Endothelial cell of umbilical vein (primary cell): ENCODE measurements around the gene CHST8. TPM values are rescaled to one million over a fixed set of nuclear protein-coding genes. Genes with fewer than 3 reads are reported as not detected.

Source experiments
- BruUV-seq: library from RNA; stranded (reverse); fragments of 400-500 nt; replicated peaks from 2 replicates; lab custom pipeline; 2021; lab: Mats Ljungman, UMichigan
- CTCF ChIA-PET: fragments of 300-600, 350-600 bp; sonication (Branson Sonifier 250); formaldehyde crosslinking; loops from one replicate; lab custom pipeline; 2021; ENCODE audit warnings: antibody characterized with exemption, inconsistent platforms; lab: Charles Lee
- POLR2A ChIA-PET: fragments of 300-600, 350-600 bp; sonication (Branson Sonifier 250); formaldehyde crosslinking; loops from one replicate; lab custom pipeline; 2021; ENCODE audit warnings: antibody characterized with exemption, inconsistent platforms; lab: Charles Lee
- DNase-seq: peaks from one replicate; pipeline ENCODE4 v3.0.0-alpha.2; 2011; ENCODE audit warnings: low read depth, low spot score
- FAIRE-seq: peaks from 2 replicates; lab custom pipeline; 2011; peaks lifted over from hg19 to GRCh38; lab: Jason Lieb, UNC
- H2AFZ ChIP-seq: 2 replicates; pipeline ENCODE4 v1.6.0; 2012; ENCODE audit warnings: low read depth, low read length, control low read depth, inconsistent platforms
- H3K27ac ChIP-seq: 2 replicates; pipeline ENCODE4 v1.5.1; 2011; ENCODE audit warnings: low read depth, mild to moderate bottlenecking, control low read depth, low read length, moderate library complexity; ENCODE audit not compliant: insufficient read depth
- H3K27me3 ChIP-seq, 2 experiments: 2 replicates each; pipeline versions ENCODE4 v1.6.0 to v1.6.1; 2011; ENCODE audit warnings: low read length in 2 of 2, mixed read lengths in 1 of 2; ENCODE audit not compliant: control insufficient read depth in 2 of 2, insufficient read depth in 2 of 2
- H3K36me3 ChIP-seq, 2 experiments: 2 replicates in 1 of 2; 3 replicates in 1 of 2; pipeline ENCODE4 v1.5.1; 2011; ENCODE audit warnings: low read length in 2 of 2, mild to moderate bottlenecking in 1 of 2, moderate library complexity in 1 of 2; ENCODE audit not compliant: control insufficient read depth in 2 of 2, insufficient read depth in 2 of 2; ENCODE audit errors: extremely low read depth in 1 of 2
- H3K4me1 ChIP-seq: 3 replicates; pipeline ENCODE4 v1.5.1; 2011; ENCODE audit warnings: mild to moderate bottlenecking, low read length; ENCODE audit not compliant: control insufficient read depth, insufficient read depth; ENCODE audit errors: extremely low read depth
- H3K4me2 ChIP-seq: 2 replicates; pipeline ENCODE4 v1.6.1; 2011; ENCODE audit warnings: low read length, control low read depth, mixed read lengths; ENCODE audit not compliant: insufficient read depth
- H3K4me3 ChIP-seq, 3 experiments: fragments of 200-600 bp in 1 of 3; sonication (generic), shearing (Covaris generic) in 1 of 3; replicated peaks in 1 of 3; 2 replicates each; pipeline ENCODE4 v1.5.1; 2011 to 2016; ENCODE audit warnings: control low read depth in 3 of 3, low read length in 3 of 3, mild to moderate bottlenecking in 2 of 3, inconsistent platforms in 1 of 3, low read depth in 1 of 3, moderate library complexity in 1 of 3; ENCODE audit not compliant: insufficient read depth in 1 of 3
- H3K79me2 ChIP-seq: 2 replicates; pipeline ENCODE4 v1.6.0; 2012; ENCODE audit warnings: low read length, inconsistent platforms; ENCODE audit not compliant: control insufficient read depth, insufficient read depth
- H3K9ac ChIP-seq: replicated peaks from 2 replicates; pipeline ENCODE3; 2011; ENCODE audit warnings: low read length, control low read depth; ENCODE audit not compliant: insufficient read depth; ENCODE audit errors: extremely low read depth
- H3K9me1 ChIP-seq: replicated peaks from 3 replicates; pipeline ENCODE4 v1.6.0; 2011; ENCODE audit warnings: mild to moderate bottlenecking, low read length; ENCODE audit not compliant: control insufficient read depth, insufficient read depth; ENCODE audit errors: extremely low read depth
- H3K9me3 ChIP-seq: replicated peaks from 2 replicates; pipeline ENCODE4 v1.5.1; 2012; ENCODE audit warnings: low read length, inconsistent platforms; ENCODE audit not compliant: control insufficient read depth, insufficient read depth
- H4K20me1 ChIP-seq: replicated peaks from 2 replicates; pipeline ENCODE3; 2011; ENCODE audit warnings: mild to moderate bottlenecking, low read length; ENCODE audit not compliant: control insufficient read depth, insufficient read depth; ENCODE audit errors: extremely low read depth
- EZH2 ChIP-seq: IDR thresholded peaks from 2 replicates; pipeline ENCODE4 v1.6.1; 2012; ENCODE audit warnings: borderline replicate concordance, low read depth, mild to moderate bottlenecking, moderate library complexity, low read length, inconsistent platforms; ENCODE audit not compliant: severe bottlenecking
- FOS ChIP-seq: IDR thresholded peaks from 2 replicates; pipeline ENCODE4 v1.6.1; 2011; ENCODE audit warnings: mild to moderate bottlenecking, low read length, moderate library complexity, borderline replicate concordance; ENCODE audit not compliant: insufficient read depth
- GATA2 ChIP-seq: IDR thresholded peaks from 2 replicates; pipeline ENCODE4 v1.7.0; 2011; ENCODE audit warnings: low read depth, mild to moderate bottlenecking, moderate library complexity, mixed read lengths, low read length; ENCODE audit not compliant: insufficient read length, insufficient read depth
- JUN ChIP-seq: IDR thresholded peaks from 2 replicates; pipeline ENCODE4 v1.6.1; 2011; ENCODE audit warnings: borderline replicate concordance, low read depth; ENCODE audit not compliant: insufficient read length, insufficient read depth
- MYC ChIP-seq: IDR thresholded peaks from one replicate; pipeline ENCODE4 v1.6.1; 2011; ENCODE audit warnings: mild to moderate bottlenecking, low read depth, low read length
- POLR2A ChIP-seq: IDR thresholded peaks from 2 replicates; pipeline ENCODE4 v1.6.1; 2012; ENCODE audit warnings: low read depth, mild to moderate bottlenecking, control low read depth, low read length
- POLR2AphosphoS5 ChIP-seq: IDR thresholded peaks from 2 replicates; pipeline ENCODE4 v1.6.1; 2012; ENCODE audit warnings: low read depth, mild to moderate bottlenecking, control low read depth, low read length, moderate library complexity; ENCODE audit not compliant: insufficient read depth
- dilution Hi-C: fragments of 300-500 bp; cut with MboI; formaldehyde crosslinking; loops from one replicate; pipeline ENCODE4 v1.15.0; 2019; ENCODE audit warnings: low sequenced_read_pairs; ENCODE audit not compliant: extremely low pct_ligation_motif_present
- intact Hi-C: fragments of 100-400 bp; cut with micrococcal nuclease; formaldehyde crosslinking; loops from one replicate; pipeline ENCODE4 v1.10.0; 2022
- polyA plus RNA-seq, 4 experiments: library from polyadenylated mRNA; depleted of rRNA in 3 of 4; stranded (reverse) in 3 of 4; unstranded in 1 of 4; fragments of >200 nt; gene quantifications; 2 replicates each; pipeline versions ENCODE4 v1.2.1 to v1.2.3, GENCODE V29; 2011 to 2012; ENCODE audit warnings: missing spikeins in 1 of 4
- total RNA-seq: library from RNA; stranded (reverse); gene quantifications from 2 replicates; pipeline ENCODE4 v1.2.3, GENCODE V29; 2021
- TF ChIP-seq, protein P1 (sequence below), 2 donors: IDR thresholded peaks; 1 replicate in 1 of 2; 2 replicates in 1 of 2; pipeline ENCODE4 v1.5.1; 2011; ENCODE audit warnings: low read length in 2 of 2, mild to moderate bottlenecking in 2 of 2, moderate library complexity in 2 of 2, control low read depth in 1 of 2, inconsistent platforms in 1 of 2, low read depth in 1 of 2; ENCODE audit not compliant: insufficient read depth in 1 of 2; ENCODE audit errors: extremely low read depth in 1 of 2
- TF ChIP-seq, protein P2 (sequence below): IDR thresholded peaks from 2 replicates; pipeline ENCODE4 v1.6.1; 2011; ENCODE audit not compliant: insufficient read depth, insufficient read length

Gene CHST8
- total and polyA plus RNA-seq, 2 donors (not counting 3 experiments of a cell fraction or from before 2014, with no cell fraction given), result not detected

DNA sequence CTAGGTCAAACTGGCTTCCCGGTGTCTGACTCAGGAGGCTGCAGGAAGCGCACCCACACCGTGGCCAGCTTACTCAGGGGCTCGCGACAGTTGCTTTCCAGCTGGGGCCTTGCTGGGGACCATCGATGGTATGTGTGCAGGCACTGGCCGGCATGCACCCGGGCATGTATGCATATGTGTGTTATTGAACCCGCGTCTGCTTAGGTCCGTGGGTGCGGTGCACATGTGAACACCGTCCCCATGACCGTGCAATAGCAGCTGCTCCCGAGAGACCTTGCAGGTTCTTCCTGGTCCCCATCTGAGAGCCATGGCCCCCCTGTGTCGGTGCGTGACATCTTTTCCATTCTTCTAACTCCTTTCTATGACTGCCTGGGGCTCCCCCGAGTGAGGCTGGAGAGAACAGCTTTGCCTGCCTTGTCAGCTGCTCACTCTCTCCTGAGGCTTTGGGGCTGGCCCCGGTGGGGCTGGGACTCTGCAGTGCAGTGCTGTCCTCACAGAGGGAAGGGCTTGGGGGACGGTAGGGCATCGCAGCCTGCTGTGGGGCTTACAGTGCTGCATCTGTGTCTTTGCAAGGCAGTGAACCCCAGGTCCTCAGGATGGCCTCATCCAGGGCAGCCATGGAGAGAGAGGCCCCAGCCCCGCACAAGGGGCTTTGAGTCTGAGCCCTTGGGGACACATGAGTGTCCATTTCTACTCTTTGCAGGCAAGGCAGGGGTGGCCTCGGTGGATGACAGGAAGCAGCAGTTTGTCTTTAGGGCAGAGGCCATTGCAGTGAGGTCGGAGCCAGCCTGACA is 65.1 kb downstream of the CHST8 start:
- no TSS peak for BruUV-seq
- Histone ChIP-seq H3K4me1 (no peaks in the 10 kb centered on the region), H3K9me1 (no peaks in the 10 kb centered on the region)

More for the DNA sequence above, 65.1 kb downstream of the CHST8 start:
- Histone ChIP-seq H3K27ac (no peak overlapping the region), H3K9me3 (no peaks in the 10 kb centered on the region), H3K4me2 (no peak overlapping the region), H3K27me3 (no peaks in the 10 kb centered on the region), H2AFZ (no peak overlapping the region), H3K4me3 (no peak overlapping the region), H3K36me3 (no peaks in the 10 kb centered on the region), H3K9ac (no peak overlapping the region), H4K20me1 (no peaks in the 10 kb centered on the region), H3K79me2 (no peaks in the 10 kb centered on the region)
- no peak for DNase-seq
- intact Hi-C loops (loop anchor here (10.0 kb wide), 1 partner anchor 252 kb away; no protein-coding TSS in a partner anchor), dilution Hi-C loops (no loop called here)
- ChIA-PET CTCF (interaction anchor here (0.9 kb wide), 1 partner anchor 256 kb away, joined by 3 read pairs; no protein-coding TSS in a partner anchor), POLR2A (no interaction called here)
- no peak for FAIRE-seq
- TF ChIP-seq POLR2A (no peak), GATA2 (no peak), POLR2AphosphoS5 (no peak), EZH2 (no peak), MYC (no peak), FOS (no peak), JUN (no peak)
- TF ChIP-seq, protein P1, sequence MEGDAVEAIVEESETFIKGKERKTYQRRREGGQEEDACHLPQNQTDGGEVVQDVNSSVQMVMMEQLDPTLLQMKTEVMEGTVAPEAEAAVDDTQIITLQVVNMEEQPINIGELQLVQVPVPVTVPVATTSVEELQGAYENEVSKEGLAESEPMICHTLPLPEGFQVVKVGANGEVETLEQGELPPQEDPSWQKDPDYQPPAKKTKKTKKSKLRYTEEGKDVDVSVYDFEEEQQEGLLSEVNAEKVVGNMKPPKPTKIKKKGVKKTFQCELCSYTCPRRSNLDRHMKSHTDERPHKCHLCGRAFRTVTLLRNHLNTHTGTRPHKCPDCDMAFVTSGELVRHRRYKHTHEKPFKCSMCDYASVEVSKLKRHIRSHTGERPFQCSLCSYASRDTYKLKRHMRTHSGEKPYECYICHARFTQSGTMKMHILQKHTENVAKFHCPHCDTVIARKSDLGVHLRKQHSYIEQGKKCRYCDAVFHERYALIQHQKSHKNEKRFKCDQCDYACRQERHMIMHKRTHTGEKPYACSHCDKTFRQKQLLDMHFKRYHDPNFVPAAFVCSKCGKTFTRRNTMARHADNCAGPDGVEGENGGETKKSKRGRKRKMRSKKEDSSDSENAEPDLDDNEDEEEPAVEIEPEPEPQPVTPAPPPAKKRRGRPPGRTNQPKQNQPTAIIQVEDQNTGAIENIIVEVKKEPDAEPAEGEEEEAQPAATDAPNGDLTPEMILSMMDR (IDR thresholded peaks at IDR 0.05; ENCODE audit: extremely low read depth in 1 of 2, insufficient read depth in 1 of 2, low read depth in 1 of 2, low read length in 2 of 2), result no peak
- TF ChIP-seq, protein P2, sequence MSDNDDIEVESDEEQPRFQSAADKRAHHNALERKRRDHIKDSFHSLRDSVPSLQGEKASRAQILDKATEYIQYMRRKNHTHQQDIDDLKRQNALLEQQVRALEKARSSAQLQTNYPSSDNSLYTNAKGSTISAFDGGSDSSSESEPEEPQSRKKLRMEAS, result no peak
